ACC112 (cell line): ENCODE measurements around the gene ATRX.
"Not testable (repeated sequence)": the region's sequence is repeated elsewhere in the genome, so short reads cannot be mapped to it uniquely, and the experiment has no call there.

Source experiments
- H2AFZ ChIP-seq: fragments of 200-600 bp; sonication (generic); one replicate; pipeline ENCODE4 v1.6.0; 2017; ENCODE audit warnings: antibody characterized with exemption, low read length; ENCODE audit not compliant: unreplicated experiment
- H3K27ac ChIP-seq: fragments of 200-600 bp; sonication (generic); 2 replicates; pipeline ENCODE4 v1.5.1; 2014; ENCODE audit warnings: low read depth, mild to moderate bottlenecking, antibody characterized with exemption, low read length, moderate library complexity
- H3K27me3 ChIP-seq: fragments of 200-600 bp; sonication (generic); 2 replicates; pipeline ENCODE4 v1.6.1; 2014; ENCODE audit warnings: mild to moderate bottlenecking, antibody characterized with exemption, low read length, moderate library complexity, mixed read lengths; ENCODE audit not compliant: insufficient read depth
- H3K36me3 ChIP-seq: fragments of 200-600 bp; sonication (generic); 2 replicates; pipeline ENCODE4 v1.6.1; 2016; ENCODE audit warnings: mild to moderate bottlenecking, antibody characterized with exemption, low read length, moderate library complexity, mixed read lengths; ENCODE audit not compliant: insufficient read depth
- H3K4me1 ChIP-seq: fragments of 200-600 bp; sonication (generic); one replicate; pipeline ENCODE4 v1.6.1; 2016; ENCODE audit warnings: low read length, mixed read lengths; ENCODE audit not compliant: insufficient read depth, unreplicated experiment, control insufficient read depth
- H3K4me3 ChIP-seq: fragments of 200-600 bp; sonication (generic); 2 replicates; pipeline ENCODE4 v1.5.1; 2014; ENCODE audit warnings: mild to moderate bottlenecking, low read depth, low read length
- H3K79me2 ChIP-seq: fragments of 200-600 bp; sonication (generic); one replicate; pipeline ENCODE4 v1.6.0; 2016; ENCODE audit warnings: low read length; ENCODE audit not compliant: control insufficient read depth, unreplicated experiment, insufficient read depth

ATRX gene

DNA sequence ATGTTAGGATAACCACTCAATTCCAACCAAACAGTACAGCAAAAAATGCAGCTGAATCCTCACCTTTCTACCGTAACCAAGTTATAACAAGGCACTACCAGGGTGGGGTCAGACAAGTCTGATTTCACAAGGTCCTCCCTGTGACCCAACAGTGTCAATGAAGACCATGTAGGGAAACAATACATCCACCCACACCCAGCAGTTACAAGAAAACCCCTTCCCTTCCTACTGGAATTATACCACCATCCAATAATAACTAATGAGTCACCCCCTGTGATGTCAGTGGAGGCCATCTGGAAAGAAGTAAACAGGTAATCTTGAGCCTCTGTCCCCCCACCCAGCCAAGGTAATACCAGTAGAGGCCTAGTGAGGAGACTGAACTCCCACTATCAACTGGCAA lies 221.2 kb downstream of the ATRX start:
- no peak overlapping the region for H2AFZ ChIP-seq
- peaks cover 2% of the 10 kb centered on the region; the same call in 1 of the 2 replicates for H3K36me3 ChIP-seq
- no peaks in the 10 kb centered on the region for H3K79me2 ChIP-seq
- no peaks in the 10 kb centered on the region for H3K27me3 ChIP-seq
- no peak overlapping the region for H3K27ac ChIP-seq
- H3K4me3 ChIP-seq = no peak overlapping the region
- no peaks in the 10 kb centered on the region for H3K4me1 ChIP-seq

DNA sequence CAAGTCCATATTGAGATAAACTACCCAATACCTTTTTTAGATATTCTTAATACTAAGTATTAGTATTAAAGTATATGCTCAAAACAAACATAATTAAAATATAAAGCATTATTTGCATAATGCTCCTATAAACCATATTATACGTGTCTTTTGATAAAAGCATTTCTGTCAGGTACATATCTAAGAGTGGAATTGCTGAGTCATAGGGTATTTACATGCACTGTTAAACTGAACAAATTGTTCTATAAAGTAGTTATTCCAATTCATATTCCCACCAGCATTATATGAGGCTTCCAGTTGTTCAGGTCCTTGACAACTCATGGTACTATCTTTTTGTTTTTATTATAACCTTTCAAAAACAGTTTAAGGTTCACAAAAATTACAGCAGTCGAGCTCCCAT lies 224.6 kb downstream of the ATRX start:
- H2AFZ ChIP-seq = no peak overlapping the region
- H3K36me3 ChIP-seq = no peaks in the 10 kb centered on the region; the same call in 1 of the 2 replicates
- no peaks in the 10 kb centered on the region for H3K27me3 ChIP-seq
- no peak overlapping the region for H3K4me3 ChIP-seq
- no peak overlapping the region for H3K27ac ChIP-seq
- H3K4me1 ChIP-seq = no peaks in the 10 kb centered on the region
- H3K79me2 ChIP-seq = no peaks in the 10 kb centered on the region

DNA sequence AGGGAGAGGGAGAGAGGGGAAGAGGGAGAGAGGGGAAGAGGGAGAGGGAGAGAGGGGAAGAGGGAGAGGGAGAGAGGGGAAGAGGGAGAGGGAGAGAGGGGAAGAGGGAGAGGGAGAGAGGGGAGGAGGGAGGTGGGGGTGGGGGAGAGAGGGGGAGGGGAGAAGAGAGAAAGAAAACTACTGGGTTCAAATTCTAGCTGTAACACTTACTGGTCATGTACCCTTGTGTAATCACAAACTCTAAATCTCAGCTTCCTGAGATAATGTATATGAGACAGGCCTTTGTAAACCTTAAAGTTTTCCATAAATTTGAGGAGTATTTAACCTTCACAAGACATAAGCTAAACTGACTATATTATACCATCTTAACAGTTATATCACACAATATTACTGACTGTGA lies 229.7 kb downstream of the ATRX start:
- no peaks in the 10 kb centered on the region for H3K79me2 ChIP-seq
- no peak overlapping the region for H2AFZ ChIP-seq
- no peaks in the 10 kb centered on the region; the same call in 1 of the 2 replicates for H3K36me3 ChIP-seq

DNA sequence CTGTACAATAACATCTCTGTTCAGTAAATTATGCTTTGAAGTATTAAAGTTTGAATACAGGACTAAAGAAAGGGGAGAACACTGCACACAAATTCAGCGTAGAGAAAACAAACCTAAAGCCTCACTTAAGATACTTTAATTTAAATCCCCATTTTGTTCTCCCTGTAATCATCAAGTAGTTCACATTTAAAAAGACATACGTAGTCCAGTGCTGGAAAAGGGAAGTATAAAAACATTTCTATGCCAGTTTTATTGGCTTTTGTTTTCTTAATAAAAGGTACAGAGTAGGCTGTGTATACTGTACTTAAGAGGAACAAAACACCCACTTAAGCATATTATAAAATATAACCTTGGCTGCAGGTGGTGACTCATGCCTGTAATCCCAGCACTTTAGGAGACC lies 237.3 kb downstream of the ATRX start:
- Histone ChIP-seq H3K4me1 (no peaks in the 10 kb centered on the region), H3K4me3 (no peak overlapping the region), H3K36me3 (no peaks in the 10 kb centered on the region), H3K79me2 (no peaks in the 10 kb centered on the region), H3K27me3 (no peaks in the 10 kb centered on the region), H3K27ac (no peak overlapping the region), H2AFZ (no peak overlapping the region)

More for the DNA sequence above, 229.7 kb downstream of the ATRX start:
- no peak overlapping the region for H3K27ac ChIP-seq
- no peaks in the 10 kb centered on the region for H3K27me3 ChIP-seq
- no peaks in the 10 kb centered on the region for H3K4me1 ChIP-seq
- no peak overlapping the region for H3K4me3 ChIP-seq

DNA sequence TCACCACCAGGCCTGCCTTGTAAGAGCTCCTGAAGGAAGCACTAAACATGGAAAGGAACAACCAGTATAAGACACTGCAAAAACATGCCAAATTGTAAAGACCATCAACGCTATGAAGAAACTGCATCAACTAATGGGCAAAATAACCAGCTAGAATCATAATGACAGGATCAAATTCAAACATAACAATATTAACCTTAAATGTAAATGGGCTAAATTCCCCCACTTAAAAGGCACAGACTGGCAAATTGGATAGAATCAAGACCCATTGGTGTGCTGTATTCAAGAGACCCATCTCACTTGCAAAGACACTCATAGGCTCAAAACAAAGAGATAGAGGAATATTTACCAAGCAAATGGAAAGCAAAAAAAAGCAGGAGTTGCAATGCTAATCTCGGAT lies 246.2 kb downstream of the ATRX start:
- H3K4me1 ChIP-seq, H3K27ac ChIP-seq, H3K79me2 ChIP-seq, H3K27me3 ChIP-seq, H2AFZ ChIP-seq, H3K4me3 ChIP-seq, H3K36me3 ChIP-seq: not testable (repeated sequence)

DNA sequence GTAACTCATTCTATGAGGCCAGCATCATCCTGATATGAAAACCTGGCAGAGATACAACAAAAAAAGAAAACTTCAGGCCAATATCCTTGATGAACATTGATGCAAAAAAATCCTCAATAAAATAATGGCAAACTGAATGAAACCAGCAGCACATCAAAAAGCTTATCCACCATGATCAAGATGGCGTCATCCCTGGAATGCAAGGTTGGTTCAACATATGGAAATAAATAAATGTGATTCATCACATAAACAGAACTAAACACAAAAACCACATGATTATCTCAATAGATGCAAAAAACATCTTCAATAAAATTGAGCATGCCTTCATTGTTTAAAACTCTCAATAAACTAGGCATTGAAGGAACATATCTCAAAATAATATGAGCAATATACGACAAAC lies 254.8 kb downstream of the ATRX start:
- not testable (repeated sequence) for H2AFZ ChIP-seq, H3K4me1 ChIP-seq, H3K4me3 ChIP-seq, H3K79me2 ChIP-seq, H3K27me3 ChIP-seq, H3K27ac ChIP-seq, H3K36me3 ChIP-seq

DNA sequence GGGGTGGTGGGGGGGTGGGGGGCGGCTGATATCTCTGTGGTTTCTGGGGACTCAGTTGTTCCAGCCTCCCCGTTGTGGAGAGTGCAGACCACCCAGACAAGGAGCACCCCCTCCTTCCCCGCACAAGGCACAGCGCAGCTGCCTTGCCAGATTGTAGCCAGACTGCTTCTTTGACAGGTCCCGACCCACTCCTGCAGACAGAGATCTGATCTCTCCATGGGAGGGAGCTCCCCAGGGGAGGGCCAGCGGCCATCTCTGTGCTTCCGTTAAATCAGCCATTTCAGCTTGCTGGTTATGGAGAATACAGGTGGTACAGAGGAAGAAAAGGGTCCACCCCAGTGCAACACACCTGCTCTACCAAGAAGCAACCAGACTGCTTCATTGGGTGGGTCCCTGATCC lies 258.0 kb downstream of the ATRX start:
- Histone ChIP-seq H3K4me3 (no peak overlapping the region), H3K36me3 (no peaks in the 10 kb centered on the region), H3K27me3 (no peaks in the 10 kb centered on the region), H3K4me1 (no peaks in the 10 kb centered on the region), H2AFZ (no peak overlapping the region), H3K27ac (no peak overlapping the region), H3K79me2 (no peaks in the 10 kb centered on the region)

DNA sequence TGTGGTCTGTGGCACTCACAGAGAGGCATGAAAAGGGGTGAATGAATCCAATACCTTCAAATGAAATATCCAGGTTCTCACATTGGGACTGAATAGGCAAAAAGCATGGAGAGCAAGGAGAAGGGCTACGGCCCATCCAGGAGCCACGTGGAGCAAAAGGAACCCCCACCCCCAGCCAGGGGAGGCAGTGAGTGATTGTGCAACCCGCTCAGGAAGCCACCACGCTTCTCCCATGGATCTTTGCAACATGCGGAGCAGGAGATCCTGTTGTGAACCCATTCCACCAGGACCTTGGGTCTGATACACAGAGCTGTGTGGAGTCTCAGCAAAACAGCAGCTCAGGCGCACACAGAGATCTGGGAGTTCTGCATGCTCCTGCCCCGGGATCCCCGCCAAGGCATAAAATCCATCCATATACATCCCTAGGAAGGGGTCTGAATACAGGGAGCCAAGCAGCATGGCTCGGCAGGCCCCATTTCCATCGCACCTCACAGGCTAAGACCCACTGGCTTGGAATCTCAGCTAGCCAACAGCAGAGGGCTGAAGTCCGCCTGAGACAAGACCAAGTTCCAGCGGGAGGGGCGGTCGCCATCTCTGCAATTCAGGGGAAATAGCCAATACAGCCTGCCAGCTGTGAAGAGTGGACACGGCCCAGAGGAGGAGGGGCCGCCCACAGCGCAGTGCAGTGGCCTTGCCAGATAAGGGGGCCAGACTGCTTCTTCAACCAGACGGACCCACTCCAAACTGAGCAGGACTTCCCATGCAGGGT lies 258.6 kb downstream of the ATRX start:
- Histone ChIP-seq H3K4me3 (no peak overlapping the region), H3K4me1 (no peaks in the 10 kb centered on the region), H3K36me3 (no peaks in the 10 kb centered on the region), H3K27ac (no peak overlapping the region), H2AFZ (no peak overlapping the region), H3K27me3 (no peaks in the 10 kb centered on the region), H3K79me2 (no peaks in the 10 kb centered on the region)

DNA sequence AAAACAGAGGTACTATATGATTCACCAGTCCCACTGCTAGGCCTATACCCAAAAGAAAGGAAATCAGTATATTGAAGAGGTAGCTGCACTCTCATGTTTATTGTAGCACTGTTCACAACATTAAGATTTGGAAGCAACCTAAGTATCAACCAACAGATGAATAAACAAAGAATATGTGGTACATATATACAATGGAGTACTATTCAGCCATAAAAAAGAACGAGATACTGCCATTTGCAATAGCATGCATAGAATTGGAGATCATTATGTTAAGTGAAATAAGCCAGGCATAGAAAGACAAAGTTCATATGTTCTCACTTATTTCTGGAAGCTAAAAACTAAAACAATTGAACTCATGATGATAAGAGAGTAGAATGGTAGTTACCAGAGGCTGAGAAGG lies 266.3 kb downstream of the ATRX start:
- H3K36me3 ChIP-seq = peaks cover 13% of the 10 kb centered on the region
- no peak overlapping the region for H3K27ac ChIP-seq
- H3K79me2 ChIP-seq = peaks cover 4% of the 10 kb centered on the region
- no peaks in the 10 kb centered on the region for H3K4me1 ChIP-seq
- H3K27me3 ChIP-seq = no peaks in the 10 kb centered on the region
- no peak overlapping the region for H3K4me3 ChIP-seq
- H2AFZ ChIP-seq = no peak overlapping the region

DNA sequence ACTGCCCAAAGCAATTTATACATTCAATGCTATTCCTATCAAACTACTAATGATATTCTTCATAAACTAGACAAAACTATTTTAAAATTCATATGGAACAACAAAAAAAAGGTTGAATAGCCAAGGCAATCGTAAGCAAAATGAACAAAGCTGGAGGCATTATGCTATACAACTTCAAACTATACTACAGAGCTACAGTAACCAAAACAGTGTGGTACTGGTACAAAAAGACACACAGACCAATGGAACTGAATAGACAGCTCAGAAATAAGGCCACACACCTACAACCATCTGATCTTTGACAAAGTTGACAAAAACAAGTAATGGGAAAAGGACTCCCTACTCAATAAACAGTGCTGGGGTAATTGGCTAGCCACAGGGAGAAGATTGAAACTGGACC lies 271.8 kb downstream of the ATRX start:
- Histone ChIP-seq H2AFZ (no peak overlapping the region), H3K27ac (no peak overlapping the region), H3K4me3 (no peak overlapping the region), H3K27me3 (no peaks in the 10 kb centered on the region), H3K4me1 (no peaks in the 10 kb centered on the region), H3K36me3 (no peaks in the 10 kb centered on the region; the same call in 1 of the 2 replicates), H3K79me2 (peaks cover 4% of the 10 kb centered on the region)

DNA sequence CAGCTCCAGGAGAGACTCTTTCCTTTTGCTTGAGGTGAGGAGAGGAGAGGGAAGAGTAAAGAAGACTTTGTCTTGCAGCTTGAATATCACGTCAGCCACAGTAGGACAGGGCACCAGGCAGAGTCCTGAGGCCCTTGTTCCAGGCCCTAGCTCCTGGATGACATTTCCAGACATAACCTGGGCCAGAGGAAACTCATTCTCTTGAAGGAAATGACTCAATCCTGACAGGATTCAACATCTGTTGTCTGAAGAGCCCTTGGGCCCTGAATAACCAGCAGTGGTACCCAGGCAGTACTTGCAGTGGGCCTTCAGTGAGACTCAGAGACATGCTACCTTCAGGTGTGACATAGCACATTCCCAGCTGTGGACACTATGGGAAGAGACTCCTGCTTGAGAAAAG lies 276.0 kb downstream of the ATRX start:
- Histone ChIP-seq H3K27me3 (no peaks in the 10 kb centered on the region), H3K4me3 (no peak overlapping the region), H3K36me3 (no peaks in the 10 kb centered on the region), H3K79me2 (no peaks in the 10 kb centered on the region), H2AFZ (no peak overlapping the region), H3K4me1 (peaks cover 6% of the 10 kb centered on the region), H3K27ac (no peak overlapping the region)
